Middle frontal gyrus (tissue), 1 donor: ENCODE data around the gene DDX10.

Source experiments
- DNase-seq: peaks from one replicate; pipeline ENCODE4 v3.0.0-alpha.2; 2015; ENCODE audit warnings: low spot score; ENCODE audit errors: extremely low spot score

The DDX10 gene

GRCh38 chr11:108933630-108934029 is 268.8 kb downstream of the DDX10 start:
- DNase-seq, result no peak

- DNase-seq, result no peak
Measured at GRCh38 chr11:108934289-108934688, 269.4 kb downstream of the DDX10 start.

- DNase-seq, result no peak
Measured at GRCh38 chr11:108934696-108935095, 269.8 kb downstream of the DDX10 start.

- no peak for DNase-seq
Measured at GRCh38 chr11:108937746-108938145, 272.9 kb downstream of the DDX10 start.

GRCh38 chr11:108938604-108939003 is 273.7 kb downstream of the DDX10 start:
- DNase-seq, result no peak

- no peak for DNase-seq
Measured at GRCh38 chr11:108939135-108939534, 274.3 kb downstream of the DDX10 start.

GRCh38 chr11:108943853-108944252 is 279.0 kb downstream of the DDX10 start:
- no peak for DNase-seq

GRCh38 chr11:108944471-108945178 is 279.8 kb downstream of the DDX10 start:
- DNase-seq, result no peak

GRCh38 chr11:108945341-108945740 is 280.5 kb downstream of the DDX10 start:
- no peak for DNase-seq

GRCh38 chr11:108947654-108948570 is 283.0 kb downstream of the DDX10 start:
- DNase-seq, result no peak

GRCh38 chr11:108958368-108959104 is 293.7 kb downstream of the DDX10 start:
- no peak for DNase-seq

GRCh38 chr11:108959105-108959761 is 294.4 kb downstream of the DDX10 start:
- DNase-seq, result no peak

GRCh38 chr11:108959874-108960273 is 295.0 kb downstream of the DDX10 start:
- DNase-seq, result no peak

- DNase-seq, result no peak
Measured at GRCh38 chr11:108960501-108960900, 295.6 kb downstream of the DDX10 start.

- no peak for DNase-seq
Measured at GRCh38 chr11:108961095-108961494, 296.2 kb downstream of the DDX10 start.

- no peak for DNase-seq
Measured at GRCh38 chr11:108963118-108963517, 298.2 kb downstream of the DDX10 start.

- DNase-seq, result no peak
Measured at GRCh38 chr11:108965306-108966001, 300.6 kb downstream of the DDX10 start.

GRCh38 chr11:108966206-108966605 is 301.3 kb downstream of the DDX10 start:
- no peak for DNase-seq

- DNase-seq, result no peak
Measured at GRCh38 chr11:108966978-108967377, 302.1 kb downstream of the DDX10 start.

- DNase-seq, result peak; percentile 58
Measured at GRCh38 chr11:108967571-108967970, 302.7 kb downstream of the DDX10 start.
